CD14-positive monocyte (primary cell): ENCODE measurements around the gene CREB3L1. TPM values are rescaled to one million over a fixed set of nuclear protein-coding genes. Genes with fewer than 3 reads are reported as not detected.

Experiments used
- DNase-seq, 3 donors: peaks; one replicate each; pipeline ENCODE4 v3.0.0-alpha.2; 2011 to 2022
- H2AFZ ChIP-seq: 2 replicates; pipeline ENCODE4 v1.6.0; 2012; ENCODE audit warnings: mild to moderate bottlenecking, low read depth, low read length, inconsistent platforms; ENCODE audit not compliant: insufficient read depth, poor library complexity, severe bottlenecking
- H3K27ac ChIP-seq, 2 donors: 1 replicate in 1 of 2; 2 replicates in 1 of 2; pipeline ENCODE4 v1.5.1; 2012 to 2013; ENCODE audit warnings: low read length in 2 of 2, control low read depth in 1 of 2, inconsistent platforms in 1 of 2, low read depth in 1 of 2, mild to moderate bottlenecking in 1 of 2
- H3K27me3 ChIP-seq, 2 donors: one replicate each; pipeline versions ENCODE4 v1.6.0 to v1.6.1; 2011 to 2013; ENCODE audit warnings: low read length in 2 of 2; ENCODE audit not compliant: control insufficient read depth in 2 of 2, insufficient read depth in 2 of 2
- H3K36me3 ChIP-seq, 2 donors: replicated peaks in 1 of 2; 1 replicate in 1 of 2; 2 replicates in 1 of 2; pipeline versions ENCODE4 v1.5.1 to v1.6.1; 2012 to 2013; ENCODE audit warnings: low read length in 2 of 2, control low read depth in 1 of 2, inconsistent platforms in 1 of 2, mild to moderate bottlenecking in 1 of 2; ENCODE audit not compliant: insufficient read depth in 2 of 2, control insufficient read depth in 1 of 2
- H3K4me1 ChIP-seq, 2 donors: 1 replicate in 1 of 2; 2 replicates in 1 of 2; pipeline versions ENCODE4 v1.5.1 to v1.6.1; 2012 to 2013; ENCODE audit warnings: low read length in 2 of 2, control low read depth in 1 of 2, inconsistent platforms in 1 of 2, mild to moderate bottlenecking in 1 of 2, moderate library complexity in 1 of 2; ENCODE audit not compliant: insufficient read depth in 2 of 2, control insufficient read depth in 1 of 2
- H3K4me2 ChIP-seq: replicated peaks from 2 replicates; pipeline ENCODE3; 2012; ENCODE audit warnings: low read length, moderate library complexity, mild to moderate bottlenecking; ENCODE audit not compliant: poor library complexity, severe bottlenecking; ENCODE audit errors: extremely low read depth
- H3K4me3 ChIP-seq, 3 experiments: fragments of 200-600 bp in 1 of 3; sonication (generic) in 1 of 3; replicated peaks in 1 of 3; 1 replicate in 2 of 3; 2 replicates in 1 of 3; pipeline ENCODE4 v1.5.1; 2011 to 2013; ENCODE audit warnings: low read length in 3 of 3, mild to moderate bottlenecking in 3 of 3, control low read depth in 2 of 3, low read depth in 2 of 3, inconsistent platforms in 1 of 3, moderate library complexity in 1 of 3
- H3K79me2 ChIP-seq: 2 replicates; pipeline ENCODE4 v1.6.0; 2012; ENCODE audit warnings: mild to moderate bottlenecking, control low read depth, inconsistent platforms, low read length, moderate library complexity; ENCODE audit not compliant: insufficient read depth
- H3K9ac ChIP-seq: 2 replicates; pipeline ENCODE4 v1.6.0; 2017; ENCODE audit warnings: low read length, mild to moderate bottlenecking; ENCODE audit not compliant: insufficient read depth, poor library complexity, severe bottlenecking
- H3K9me3 ChIP-seq, 2 donors: replicated peaks in 1 of 2; 1 replicate in 1 of 2; 2 replicates in 1 of 2; pipeline versions ENCODE4 v1.5.1 to v1.6.1; 2012 to 2013; ENCODE audit warnings: low read length in 2 of 2, control low read depth in 1 of 2; ENCODE audit not compliant: control insufficient read depth in 1 of 2, insufficient read depth in 1 of 2
- H4K20me1 ChIP-seq: 2 replicates; pipeline ENCODE4 v1.6.0; 2012; ENCODE audit warnings: mild to moderate bottlenecking, low read length, control low read depth, moderate library complexity; ENCODE audit not compliant: insufficient read depth
- H3K27ac Mint-ChIP-seq, 7 donors: one replicate each; pipeline ENCODE4 v1.8.0; 2020; ENCODE audit warnings: mild to moderate bottlenecking in 7 of 7, mixed read lengths in 7 of 7, moderate library complexity in 6 of 7, inconsistent platforms in 2 of 7
- H3K27me3 Mint-ChIP-seq, 3 donors: one replicate each; pipeline ENCODE4 v1.8.0; 2021 to 2022; ENCODE audit warnings: low read depth in 3 of 3, mild to moderate bottlenecking in 3 of 3, mixed read lengths in 3 of 3, moderate library complexity in 3 of 3, inconsistent platforms in 1 of 3
- H3K36me3 Mint-ChIP-seq, 2 donors: one replicate each; pipeline ENCODE4 v1.8.0; 2020; ENCODE audit warnings: mixed read lengths in 2 of 2, inconsistent platforms in 1 of 2, mild to moderate bottlenecking in 1 of 2
- H3K4me1 Mint-ChIP-seq: one replicate; pipeline ENCODE4 v1.8.0; 2020; ENCODE audit warnings: mild to moderate bottlenecking, mixed read lengths
- H3K4me3 Mint-ChIP-seq, 2 donors: one replicate each; pipeline ENCODE4 v1.8.0; 2020; ENCODE audit warnings: mild to moderate bottlenecking in 2 of 2, mixed read lengths in 2 of 2, moderate library complexity in 1 of 2
- H3K9me3 Mint-ChIP-seq, 7 donors: one replicate each; pipeline ENCODE4 v1.8.0; 2020 to 2022; ENCODE audit warnings: mixed read lengths in 7 of 7, mild to moderate bottlenecking in 6 of 7, moderate library complexity in 6 of 7, inconsistent platforms in 2 of 7
- CTCF ChIP-seq: fragments of 200-600 bp; IDR thresholded peaks from one replicate; pipeline ENCODE4 v1.8.0; 2022; ENCODE audit warnings: antibody characterized with exemption, mild to moderate bottlenecking
- WGBS: methylation state at CpG from one replicate; pipeline ENCODE4 v1.1.5; 2013; ENCODE audit warnings: missing lambda C conversion rate; ENCODE audit not compliant: insufficient coverage; 5-methylcytosine and 5-hydroxymethylcytosine counted together
- intact Hi-C, 2 donors: fragments of 100-400 bp; cut with micrococcal nuclease; formaldehyde crosslinking; loops; one replicate each; pipeline versions ENCODE4 v1.15.0 to v1.15.1; 2023
- polyA plus RNA-seq, 3 donors: library from polyadenylated mRNA; depleted of rRNA in 1 of 3; unstranded in 2 of 3; stranded (reverse) in 1 of 3; fragments of 300-500 nt in 2 of 3; fragments of >200 nt in 1 of 3; fragmentation: Illumina TruSeq in 2 of 3; gene quantifications; 1 replicate in 2 of 3; 2 replicates in 1 of 3; pipeline ENCODE4 v1.2.3, GENCODE V29; 2012 to 2021

Gene CREB3L1
- polyA plus RNA-seq, 3 donors, result not detected

GRCh38 chr11:46343520-46343919, 66.1 kb downstream of the CREB3L1 start:
- WGBS, result 100% methylated on average over 2 of the region's 3 CpGs
- Histone ChIP-seq H3K9ac (no peak overlapping the region), H3K4me2 (no peak overlapping the region), H4K20me1 (peaks cover 30% of the 10 kb centered on the region), H2AFZ (no peak overlapping the region), H3K9me3 (no peaks in the 10 kb centered on the region), H3K4me3 (no peak overlapping the region), H3K79me2 (peaks cover 54% of the 10 kb centered on the region), H3K36me3 (peaks cover 0 to 4% of the 10 kb centered on the region in 2 donors), H3K27ac (peak overlapping the region in 1 of 2 donors; percentile 37), H3K27me3 (no peaks in the 10 kb centered on the region), H3K4me1 (peaks cover 77 to 86% of the 10 kb centered on the region in 2 donors)
- Mint-ChIP-seq H3K27ac (peak overlapping the region in 4 of 7 donors; percentile 24 to 96 (median 54)), H3K36me3 (peaks cover 0 to 10% of the 10 kb centered on the region in 2 donors), H3K4me1 (peaks cover 89% of the 10 kb centered on the region), H3K9me3 (peaks cover 0 to 4% (median 0%) of the 10 kb centered on the region in 7 donors), H3K4me3 (no peak overlapping the region), H3K27me3 (peaks cover 0 to 3% (median 3%) of the 10 kb centered on the region in 3 donors)
- TF ChIP-seq CTCF, result no peak
- intact Hi-C loops, result loop anchor here in 1 of 2 donors (10.0 kb wide), 1 partner anchor 219 kb away; the partner anchor contains the start of gene PHF21A
- no peak for DNase-seq

GRCh38 chr11:46345131-46345597, 67.7 kb downstream of the CREB3L1 start:
- peak overlapping the region; percentile 86 to 93 for H3K27ac ChIP-seq
- H3K4me1 ChIP-seq, result peaks cover 76 to 86% of the 10 kb centered on the region in 2 donors
- peaks cover 46% of the 10 kb centered on the region for H4K20me1 ChIP-seq
- peaks cover 70% of the 10 kb centered on the region for H3K79me2 ChIP-seq
- H3K27me3 ChIP-seq, result no peaks in the 10 kb centered on the region
- peak; percentile 80 to 85 (median 83) for DNase-seq
- peak overlapping the region; percentile 93 for H3K4me2 ChIP-seq
- H3K9ac ChIP-seq, result peak overlapping the region; percentile 86
- no peak for TF ChIP-seq CTCF
- peaks cover 11 to 12% of the 10 kb centered on the region in 2 donors for H3K36me3 ChIP-seq
- H3K9me3 ChIP-seq, result no peaks in the 10 kb centered on the region
- WGBS, result 5% methylated on average over 4 of the region's 20 CpGs
- Mint-ChIP-seq H3K27ac (peak overlapping the region; percentile 95 to 99 (median 96)), H3K4me1 (peaks cover 89% of the 10 kb centered on the region), H3K9me3 (peaks cover 0 to 4% (median 0%) of the 10 kb centered on the region in 7 donors), H3K36me3 (peaks cover 7 to 26% of the 10 kb centered on the region in 2 donors), H3K27me3 (peaks cover 0 to 3% (median 3%) of the 10 kb centered on the region in 3 donors), H3K4me3 (peak overlapping the region; percentile 96 to 100)
- peak overlapping the region; percentile 88 to 98 (median 92) for H3K4me3 ChIP-seq
- intact Hi-C loops, result loop anchor here in 1 of 2 donors (10.0 kb wide), 1 partner anchor 220 kb away; the partner anchor contains the start of gene PHF21A
- H2AFZ ChIP-seq, result peak overlapping the region; percentile 72
